HEK293 (cell line): ENCODE data around the gene ABHD8.
A peak's percentile ranks its signal among the peaks of the same experiment; 100 is the strongest.

ENCODE experiments used
- CTCF ChIP-seq: fragments of 450-650 bp; formaldehyde crosslinking; IDR thresholded peaks from 2 replicates; pipeline ENCODE4 v1.5.1; 2016; ENCODE audit warnings: missing biosample characterization, missing genetic modification characterization
- TSHZ1 ChIP-seq: fragments of 450-650 bp; formaldehyde crosslinking; IDR thresholded peaks from 2 replicates; pipeline ENCODE4 v1.5.1; 2016; ENCODE audit warnings: missing biosample characterization, missing genetic modification characterization, borderline replicate concordance
- ZBTB1 ChIP-seq: fragments of 450-650 bp; formaldehyde crosslinking; IDR thresholded peaks from 2 replicates; pipeline ENCODE4 v1.5.1; 2016; ENCODE audit warnings: missing biosample characterization, missing genetic modification characterization
- ZBTB7A ChIP-seq: fragments of 450-650 bp; formaldehyde crosslinking; IDR thresholded peaks from 2 replicates; pipeline ENCODE4 v1.5.1; 2016; ENCODE audit warnings: low read depth, missing biosample characterization, missing genetic modification characterization
- ZNF175 ChIP-seq: fragments of 450-650 bp; formaldehyde crosslinking; IDR thresholded peaks from 2 replicates; pipeline ENCODE4 v1.5.1; 2016; ENCODE audit warnings: missing biosample characterization, missing genetic modification characterization
- ZNF248 ChIP-seq: fragments of 450-650 bp; formaldehyde crosslinking; IDR thresholded peaks from 2 replicates; pipeline ENCODE4 v1.5.1; 2017; ENCODE audit warnings: missing biosample characterization, missing genetic modification characterization
- ZNF549 ChIP-seq: fragments of 450-650 bp; IDR thresholded peaks from 2 replicates; pipeline ENCODE4 v1.5.1; 2018; ENCODE audit warnings: missing biosample characterization, missing genetic modification characterization, mild to moderate bottlenecking, inconsistent platforms, moderate library complexity
- ZNF596 ChIP-seq: fragments of 450-650 bp; IDR thresholded peaks from 2 replicates; pipeline ENCODE4 v1.5.0; 2018; ENCODE audit warnings: missing biosample characterization, mild to moderate bottlenecking, missing genetic modification characterization, moderate library complexity
- ZNF830 ChIP-seq: fragments of 450-650 bp; IDR thresholded peaks from 2 replicates; pipeline ENCODE4 v1.5.0; 2018; ENCODE audit warnings: missing biosample characterization, missing genetic modification characterization, low read depth, mild to moderate bottlenecking, moderate library complexity
- TF ChIP-seq, protein P1 (sequence below): fragments of 450-650 bp; formaldehyde crosslinking; IDR thresholded peaks from 2 replicates; pipeline ENCODE4 v1.5.1; 2016; ENCODE audit warnings: missing biosample characterization, missing genetic modification characterization, low read depth
- TF ChIP-seq, protein P2 (sequence below): fragments of 450-650 bp; formaldehyde crosslinking; IDR thresholded peaks from 2 replicates; pipeline ENCODE4 v1.5.1; 2016; ENCODE audit warnings: missing biosample characterization, missing genetic modification characterization
- TF ChIP-seq, protein P3 (sequence below): fragments of 450-650 bp; formaldehyde crosslinking; IDR thresholded peaks from 2 replicates; pipeline ENCODE4 v1.5.1; 2016; ENCODE audit warnings: missing biosample characterization, missing genetic modification characterization

GRCh38 chr19:17346109-17346671, 43.0 kb upstream of the ABHD8 start:
- TF ChIP-seq, protein P1, sequence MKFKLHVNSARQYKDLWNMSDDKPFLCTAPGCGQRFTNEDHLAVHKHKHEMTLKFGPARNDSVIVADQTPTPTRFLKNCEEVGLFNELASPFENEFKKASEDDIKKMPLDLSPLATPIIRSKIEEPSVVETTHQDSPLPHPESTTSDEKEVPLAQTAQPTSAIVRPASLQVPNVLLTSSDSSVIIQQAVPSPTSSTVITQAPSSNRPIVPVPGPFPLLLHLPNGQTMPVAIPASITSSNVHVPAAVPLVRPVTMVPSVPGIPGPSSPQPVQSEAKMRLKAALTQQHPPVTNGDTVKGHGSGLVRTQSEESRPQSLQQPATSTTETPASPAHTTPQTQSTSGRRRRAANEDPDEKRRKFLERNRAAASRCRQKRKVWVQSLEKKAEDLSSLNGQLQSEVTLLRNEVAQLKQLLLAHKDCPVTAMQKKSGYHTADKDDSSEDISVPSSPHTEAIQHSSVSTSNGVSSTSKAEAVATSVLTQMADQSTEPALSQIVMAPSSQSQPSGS (tag by site-specific recombination): no peak
- TF ChIP-seq ZBTB7A (tag by site-specific recombination): no peak
- TF ChIP-seq CTCF (tag by site-specific recombination): peak; percentile 92
- no peak for TF ChIP-seq ZNF175
- no peak for TF ChIP-seq ZNF549 (tag by site-specific recombination)
- no peak for TF ChIP-seq ZNF248 (tag by site-specific recombination)
- no peak for TF ChIP-seq ZNF596 (tag by site-specific recombination)
- TF ChIP-seq, protein P2, sequence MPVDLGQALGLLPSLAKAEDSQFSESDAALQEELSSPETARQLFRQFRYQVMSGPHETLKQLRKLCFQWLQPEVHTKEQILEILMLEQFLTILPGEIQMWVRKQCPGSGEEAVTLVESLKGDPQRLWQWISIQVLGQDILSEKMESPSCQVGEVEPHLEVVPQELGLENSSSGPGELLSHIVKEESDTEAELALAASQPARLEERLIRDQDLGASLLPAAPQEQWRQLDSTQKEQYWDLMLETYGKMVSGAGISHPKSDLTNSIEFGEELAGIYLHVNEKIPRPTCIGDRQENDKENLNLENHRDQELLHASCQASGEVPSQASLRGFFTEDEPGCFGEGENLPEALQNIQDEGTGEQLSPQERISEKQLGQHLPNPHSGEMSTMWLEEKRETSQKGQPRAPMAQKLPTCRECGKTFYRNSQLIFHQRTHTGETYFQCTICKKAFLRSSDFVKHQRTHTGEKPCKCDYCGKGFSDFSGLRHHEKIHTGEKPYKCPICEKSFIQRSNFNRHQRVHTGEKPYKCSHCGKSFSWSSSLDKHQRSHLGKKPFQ (tag by site-specific recombination): no peak
- no peak for TF ChIP-seq TSHZ1 (tag by site-specific recombination)
- TF ChIP-seq ZBTB1 (tag by site-specific recombination): no peak
- TF ChIP-seq ZNF830 (tag by site-specific recombination): no peak
- TF ChIP-seq, protein P3, sequence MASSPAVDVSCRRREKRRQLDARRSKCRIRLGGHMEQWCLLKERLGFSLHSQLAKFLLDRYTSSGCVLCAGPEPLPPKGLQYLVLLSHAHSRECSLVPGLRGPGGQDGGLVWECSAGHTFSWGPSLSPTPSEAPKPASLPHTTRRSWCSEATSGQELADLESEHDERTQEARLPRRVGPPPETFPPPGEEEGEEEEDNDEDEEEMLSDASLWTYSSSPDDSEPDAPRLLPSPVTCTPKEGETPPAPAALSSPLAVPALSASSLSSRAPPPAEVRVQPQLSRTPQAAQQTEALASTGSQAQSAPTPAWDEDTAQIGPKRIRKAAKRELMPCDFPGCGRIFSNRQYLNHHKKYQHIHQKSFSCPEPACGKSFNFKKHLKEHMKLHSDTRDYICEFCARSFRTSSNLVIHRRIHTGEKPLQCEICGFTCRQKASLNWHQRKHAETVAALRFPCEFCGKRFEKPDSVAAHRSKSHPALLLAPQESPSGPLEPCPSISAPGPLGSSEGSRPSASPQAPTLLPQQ (tag by site-specific recombination): 0 out of 2 replicates have a peak, but pooled peaks have one; percentile 24
